DMS153 treated with DMSO at 0.1 percent for 48 hours (cell line): ENCODE measurements around the gene IL15.
"Not testable (repeated sequence)": the region's sequence is repeated elsewhere in the genome, so short reads cannot be mapped to it uniquely, and the experiment has no call there.

Source experiments
- DNase-seq: peaks from one replicate; lab custom pipeline; 2025; ENCODE audit not compliant: unreplicated experiment; lab: John Stamatoyannopoulos, UW

The IL15 gene

GRCh38 chr4:141692081-141692480 is 55.7 kb downstream of the IL15 start:
- DNase-seq: no peak

GRCh38 chr4:141697116-141697515 is 60.7 kb downstream of the IL15 start:
- no peak for DNase-seq

- DNase-seq: no peak
Observed at GRCh38 chr4:141702472-141703182, 66.2 kb downstream of the IL15 start.

- DNase-seq: no peak
Observed at GRCh38 chr4:141703497-141703896, 67.1 kb downstream of the IL15 start.

- DNase-seq: no peak
Observed at GRCh38 chr4:141705048-141705746, 68.8 kb downstream of the IL15 start.

GRCh38 chr4:141705747-141706377 is 69.5 kb downstream of the IL15 start:
- no peak for DNase-seq

- no peak for DNase-seq
Observed at GRCh38 chr4:141706445-141706844, 70.1 kb downstream of the IL15 start.

GRCh38 chr4:141711211-141711610 is 74.8 kb downstream of the IL15 start:
- DNase-seq: no peak

GRCh38 chr4:141713185-141713584 is 76.8 kb downstream of the IL15 start:
- DNase-seq: no peak

GRCh38 chr4:141713771-141714445 is 77.5 kb downstream of the IL15 start:
- no peak for DNase-seq

- DNase-seq: no peak
Observed at GRCh38 chr4:141719585-141719984, 83.2 kb downstream of the IL15 start.

- no peak for DNase-seq
Observed at GRCh38 chr4:141721174-141721573, 84.8 kb downstream of the IL15 start.

GRCh38 chr4:141724646-141725045 is 88.3 kb downstream of the IL15 start:
- DNase-seq: no peak

- DNase-seq: no peak
Observed at GRCh38 chr4:141727420-141727819, 91.0 kb downstream of the IL15 start.

GRCh38 chr4:141730805-141731204 is 94.4 kb downstream of the IL15 start:
- DNase-seq: no peak

- DNase-seq: no peak
Observed at GRCh38 chr4:141731481-141731880, 95.1 kb downstream of the IL15 start.

GRCh38 chr4:141739636-141740035 is 103.3 kb downstream of the IL15 start:
- no peak for DNase-seq

GRCh38 chr4:141746026-141746425 is 109.6 kb downstream of the IL15 start:
- DNase-seq: no peak

- not testable (repeated sequence) for DNase-seq
Observed at GRCh38 chr4:141751806-141752205, 115.4 kb downstream of the IL15 start.

GRCh38 chr4:141757287-141757686 is 120.9 kb downstream of the IL15 start:
- no peak for DNase-seq

- DNase-seq: no peak
Observed at GRCh38 chr4:141759796-141760425, 123.5 kb downstream of the IL15 start.
